Measurements from ENCODE around the gene AIF1L.

DNA sequence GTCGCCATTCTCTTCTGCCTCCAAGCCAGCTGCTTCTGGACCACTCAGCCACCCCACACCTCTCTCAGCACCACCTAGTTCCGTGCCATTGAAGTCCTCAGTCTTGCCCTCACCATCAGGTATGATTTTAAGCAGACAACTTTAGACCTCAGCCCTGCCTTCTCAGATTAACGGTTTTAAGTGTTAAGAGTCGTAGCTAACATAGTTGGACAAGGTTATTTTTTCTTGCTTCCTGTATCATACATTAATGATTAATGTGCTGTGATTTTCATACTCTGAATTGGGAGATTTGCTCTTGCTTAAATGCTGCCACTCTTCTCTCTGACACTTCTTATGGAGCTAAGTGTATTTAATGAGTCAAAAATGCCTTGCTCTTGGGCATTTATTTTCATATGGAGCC, 49.9 kb downstream of the AIF1L start:
- TF ChIP-seq POLR2A (IDR thresholded peaks at IDR 0.05; ENCODE audit: low read length) (no peak), GATA1 (IDR thresholded peaks at IDR 0.05; ENCODE audit: low read depth, low read length) (no peak)
